MM.1S (cell line): ENCODE data around the gene XBP1.

Source experiments
- CTCF ChIP-seq: fragments of 300-600 bp; sonication (generic); IDR thresholded peaks from 2 replicates; pipeline ENCODE4 v1.5.1; 2016; ENCODE audit warnings: antibody characterized with exemption, low read length, mixed read lengths
- EZH2phosphoT487 ChIP-seq: fragments of 300-600 bp; sonication (generic); IDR thresholded peaks from 2 replicates; pipeline ENCODE4 v1.6.1; 2018; ENCODE audit warnings: antibody characterized with exemption, low read length

GRCh38 chr22:28826921-28827320 is 26.6 kb upstream of the XBP1 start:
- no peak for TF ChIP-seq CTCF
- TF ChIP-seq EZH2phosphoT487: no peak
